GM12865 (cell line): ENCODE measurements around the gene CERS1.
"Not testable (repeated sequence)": the region's sequence is repeated elsewhere in the genome, so short reads cannot be mapped to it uniquely, and the experiment has no call there.

Experiments used
- DNase-seq: peaks from one replicate; pipeline ENCODE4 v3.0.0; 2010; ENCODE audit warnings: low read depth
- H3K4me3 ChIP-seq: 2 replicates; pipeline ENCODE4 v1.5.1; 2011; ENCODE audit warnings: mild to moderate bottlenecking, low read depth, low read length, control low read depth
- TF ChIP-seq, protein P1 (sequence below): IDR thresholded peaks from 2 replicates; pipeline ENCODE4 v1.5.1; 2011; ENCODE audit warnings: low read length, control low read depth, low read depth, inconsistent platforms; ENCODE audit not compliant: insufficient read depth; ENCODE audit errors: missing control alignments

Gene CERS1

DNA sequence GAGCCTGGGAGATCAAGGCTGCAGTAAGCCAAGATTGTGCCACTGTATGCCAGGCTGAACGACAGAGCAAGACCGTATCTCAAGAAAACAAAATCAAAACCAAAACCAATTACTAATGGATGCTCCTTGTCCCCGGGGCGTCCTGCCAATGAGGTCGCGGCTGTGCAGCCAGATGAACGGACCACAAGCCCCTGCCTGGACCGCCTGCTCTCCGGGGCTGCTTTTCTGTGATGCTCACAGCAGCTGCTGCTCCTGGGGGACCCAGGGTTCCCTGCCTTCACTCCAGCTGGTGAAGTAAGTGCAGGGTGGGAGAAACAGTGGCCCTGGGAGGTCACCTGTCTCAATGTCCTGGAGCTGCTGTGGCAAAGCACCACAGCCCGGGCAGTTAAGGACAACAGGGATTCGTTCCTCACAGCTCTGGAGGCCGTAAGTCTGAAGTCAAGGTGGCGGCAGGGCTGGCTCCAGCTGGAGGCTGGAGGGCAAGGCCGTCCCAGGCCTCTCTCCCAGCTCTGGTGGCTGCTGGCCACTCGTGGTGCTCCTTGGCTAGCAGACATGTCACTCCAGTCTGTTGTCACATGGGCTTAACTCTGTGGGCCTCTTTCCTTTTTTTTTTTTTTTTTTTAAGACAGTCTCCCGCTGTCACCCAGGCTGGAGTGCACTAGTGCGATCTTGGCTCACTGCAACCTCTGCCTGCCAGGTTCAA is 13.1 kb upstream of the CERS1 start:
- no peak for DNase-seq
- TF ChIP-seq, protein P1, sequence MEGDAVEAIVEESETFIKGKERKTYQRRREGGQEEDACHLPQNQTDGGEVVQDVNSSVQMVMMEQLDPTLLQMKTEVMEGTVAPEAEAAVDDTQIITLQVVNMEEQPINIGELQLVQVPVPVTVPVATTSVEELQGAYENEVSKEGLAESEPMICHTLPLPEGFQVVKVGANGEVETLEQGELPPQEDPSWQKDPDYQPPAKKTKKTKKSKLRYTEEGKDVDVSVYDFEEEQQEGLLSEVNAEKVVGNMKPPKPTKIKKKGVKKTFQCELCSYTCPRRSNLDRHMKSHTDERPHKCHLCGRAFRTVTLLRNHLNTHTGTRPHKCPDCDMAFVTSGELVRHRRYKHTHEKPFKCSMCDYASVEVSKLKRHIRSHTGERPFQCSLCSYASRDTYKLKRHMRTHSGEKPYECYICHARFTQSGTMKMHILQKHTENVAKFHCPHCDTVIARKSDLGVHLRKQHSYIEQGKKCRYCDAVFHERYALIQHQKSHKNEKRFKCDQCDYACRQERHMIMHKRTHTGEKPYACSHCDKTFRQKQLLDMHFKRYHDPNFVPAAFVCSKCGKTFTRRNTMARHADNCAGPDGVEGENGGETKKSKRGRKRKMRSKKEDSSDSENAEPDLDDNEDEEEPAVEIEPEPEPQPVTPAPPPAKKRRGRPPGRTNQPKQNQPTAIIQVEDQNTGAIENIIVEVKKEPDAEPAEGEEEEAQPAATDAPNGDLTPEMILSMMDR, result no peak
- no peak overlapping the region for H3K4me3 ChIP-seq

DNA sequence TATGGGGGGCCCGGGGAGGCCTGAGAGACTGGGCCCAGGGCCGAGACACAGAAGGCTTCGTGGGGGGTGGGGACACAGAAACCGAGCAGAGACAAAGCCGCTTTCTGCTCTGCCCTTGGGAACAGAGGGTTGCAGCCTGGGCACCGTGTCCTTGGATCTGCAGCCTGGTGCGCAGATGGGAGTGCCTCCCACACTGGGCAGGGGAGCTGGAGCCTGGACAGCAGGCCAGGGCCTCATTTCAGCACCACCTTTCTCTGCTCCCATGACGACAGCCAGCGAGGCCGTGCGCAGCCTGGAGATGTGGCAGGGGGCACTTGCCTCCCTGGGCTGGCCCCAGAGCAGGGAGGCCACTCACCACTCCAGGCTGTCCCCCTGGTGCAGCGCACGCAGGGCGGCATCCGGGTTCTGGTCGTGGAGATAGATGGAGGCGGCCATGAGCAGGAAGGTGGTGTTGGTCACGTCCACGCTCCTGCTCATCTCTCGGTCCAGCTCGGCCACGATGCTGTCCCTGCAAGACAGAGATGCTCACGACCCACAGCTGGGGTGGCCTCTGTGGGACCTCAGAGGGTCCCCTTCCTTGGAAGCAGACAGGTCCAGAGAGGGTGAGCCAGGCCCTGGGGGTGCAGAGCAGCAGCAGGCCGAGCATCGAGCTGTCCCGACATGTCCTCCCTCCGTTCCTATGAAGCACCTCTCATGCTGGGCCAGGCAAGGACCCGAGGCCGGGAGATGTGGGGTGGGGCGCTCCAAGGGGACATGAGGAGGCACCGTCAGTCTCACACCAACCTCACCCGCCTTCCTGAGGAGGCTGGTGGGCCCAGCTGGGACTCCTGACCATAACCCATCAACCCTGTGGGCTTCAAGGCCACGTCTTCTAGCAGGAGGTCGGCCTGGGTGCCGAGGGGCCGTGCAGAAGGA is 10.9 kb upstream of the CERS1 start:
- TF ChIP-seq, protein P1, result no peak
- no peak for DNase-seq
- no peak overlapping the region for H3K4me3 ChIP-seq

DNA sequence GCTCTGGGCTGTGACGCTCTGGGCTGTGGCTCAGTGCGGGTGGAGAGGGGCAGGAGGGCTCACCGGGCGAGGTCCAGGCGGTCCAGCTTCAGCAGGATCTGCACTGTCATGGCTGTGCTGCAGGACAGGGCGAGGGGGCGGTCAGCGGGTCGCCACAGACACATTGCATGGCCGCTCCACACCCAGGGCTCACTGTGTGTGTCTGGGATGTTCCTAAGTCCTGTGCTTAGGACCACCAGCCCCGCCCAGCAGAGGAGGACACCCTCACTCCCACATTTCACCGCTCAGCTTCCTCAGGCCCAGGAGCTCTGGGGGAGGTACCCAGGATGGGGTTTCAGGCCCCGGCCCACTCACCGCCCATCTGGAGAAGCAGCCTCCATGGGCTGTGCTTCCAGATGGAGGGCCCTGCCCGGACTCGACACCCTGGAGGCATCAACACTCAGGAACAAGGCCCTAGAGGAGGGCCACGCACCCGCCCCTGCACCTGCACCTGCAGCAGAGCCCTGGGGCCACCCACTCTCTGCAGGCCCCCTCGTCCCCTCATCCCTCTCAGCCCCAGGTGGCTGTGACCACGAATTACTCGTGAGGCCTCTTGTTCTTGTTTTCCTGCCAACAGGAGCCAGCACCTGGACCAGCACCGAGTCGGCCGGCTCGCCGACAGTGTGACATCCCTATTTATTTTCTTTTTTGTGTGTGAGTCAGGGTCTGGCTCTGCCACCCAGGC is 9.7 kb upstream of the CERS1 start:
- DNase-seq, result no peak
- TF ChIP-seq, protein P1, result no peak
- no peak overlapping the region for H3K4me3 ChIP-seq

DNA sequence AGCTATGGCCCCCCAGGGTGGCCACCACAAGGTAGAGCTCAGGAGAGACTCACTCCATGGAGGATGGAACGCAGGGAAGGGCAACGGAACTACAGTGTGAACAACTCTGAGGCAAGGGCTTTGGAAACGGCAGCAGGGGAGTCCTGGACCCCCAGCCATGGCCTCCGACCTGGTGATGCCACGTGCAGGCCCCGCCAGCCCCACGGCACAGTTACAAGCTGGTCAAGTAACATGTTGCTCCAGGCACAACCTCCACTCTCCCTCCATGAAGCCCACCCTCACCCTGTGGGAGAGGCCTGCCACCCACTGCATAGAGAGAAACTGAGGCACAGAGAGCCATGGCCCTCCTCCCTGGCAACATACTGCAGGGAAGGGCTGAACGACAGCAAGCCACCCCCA is 9.1 kb upstream of the CERS1 start:
- DNase-seq, result no peak
- TF ChIP-seq, protein P1, result no peak

DNA sequence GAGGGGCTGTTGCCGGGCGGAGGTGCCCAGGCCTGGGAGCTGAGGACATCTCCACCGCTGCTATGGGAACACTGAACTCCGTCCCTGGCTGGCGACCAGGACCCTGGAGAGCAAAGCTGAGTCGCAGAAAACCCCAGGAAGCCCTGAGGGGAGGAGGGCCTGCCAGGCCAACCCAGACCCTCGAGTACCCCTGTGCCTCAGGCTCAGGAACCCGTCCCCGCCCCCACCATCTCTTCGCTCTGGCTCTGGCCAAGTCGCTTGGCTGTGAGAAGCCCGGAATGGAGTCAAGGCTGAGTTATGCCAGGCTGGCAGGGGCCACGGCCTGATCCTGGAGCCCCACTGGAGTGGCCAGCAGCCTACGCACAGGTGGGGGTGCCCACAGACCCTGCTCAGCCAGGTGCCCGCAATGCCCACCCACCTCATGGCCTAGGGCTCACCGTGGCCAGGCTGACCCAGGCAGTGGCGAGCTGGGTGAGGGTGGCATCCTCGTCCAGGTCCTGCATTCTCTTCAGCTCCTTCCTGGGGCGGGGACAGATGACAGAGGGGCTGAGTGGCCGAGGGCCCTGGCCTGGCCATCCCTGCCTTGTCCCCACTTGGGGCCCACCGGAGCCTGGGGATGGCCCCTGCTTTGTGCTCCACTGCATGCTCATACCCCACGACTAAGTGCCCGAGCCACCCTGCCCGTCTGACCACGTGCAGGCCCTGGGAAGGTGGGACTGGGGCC is 8.5 kb upstream of the CERS1 start:
- TF ChIP-seq, protein P1, result no peak
- DNase-seq, result no peak

More for the DNA sequence above, 9.1 kb upstream of the CERS1 start:
- no peak overlapping the region for H3K4me3 ChIP-seq

DNA sequence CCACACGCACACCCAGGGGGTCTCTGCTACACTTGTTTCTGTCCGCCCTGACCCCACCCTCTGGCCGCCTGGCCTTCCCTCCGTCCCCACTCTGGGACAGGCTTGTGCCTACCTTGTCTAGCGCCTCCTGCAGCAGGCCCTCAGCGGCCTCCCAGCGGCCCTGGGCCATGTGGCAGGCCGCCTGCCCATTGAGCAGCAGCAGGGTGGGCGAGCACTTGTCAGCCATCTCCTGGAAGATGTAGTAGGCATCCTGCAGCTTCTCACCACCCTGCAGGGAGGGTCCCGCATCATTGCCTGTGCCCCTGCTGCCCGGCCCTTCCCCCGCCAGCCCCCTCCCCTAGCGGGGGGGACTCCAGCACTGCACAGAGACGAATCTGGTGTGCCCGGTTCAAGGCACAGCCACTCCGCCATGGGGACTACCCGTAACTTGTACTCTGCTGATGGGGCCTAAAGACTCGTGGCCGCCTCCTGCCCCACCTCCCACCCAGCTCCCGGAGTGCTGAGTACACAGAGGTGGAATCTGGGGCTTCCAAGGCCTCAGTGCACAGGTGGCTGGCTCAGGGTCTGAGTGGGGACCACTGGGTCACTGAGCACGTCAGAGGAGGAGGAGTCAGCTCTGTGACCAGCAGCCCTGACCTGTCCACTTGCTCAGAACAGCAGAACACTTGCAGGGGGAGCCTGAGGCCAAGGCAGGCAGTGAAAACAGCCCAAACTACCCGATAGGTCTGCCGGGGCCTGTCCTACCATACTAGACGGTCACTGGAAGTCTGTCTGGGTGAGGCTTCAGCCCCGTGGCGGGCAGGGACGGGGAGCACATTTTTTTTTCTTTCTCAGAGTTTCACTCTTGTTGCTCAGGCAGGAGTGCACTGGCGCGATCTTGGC is 7.4 kb upstream of the CERS1 start:
- DNase-seq, result no peak
- TF ChIP-seq, protein P1, result no peak
- no peak overlapping the region for H3K4me3 ChIP-seq

More for the DNA sequence above, 8.5 kb upstream of the CERS1 start:
- no peak overlapping the region for H3K4me3 ChIP-seq

DNA sequence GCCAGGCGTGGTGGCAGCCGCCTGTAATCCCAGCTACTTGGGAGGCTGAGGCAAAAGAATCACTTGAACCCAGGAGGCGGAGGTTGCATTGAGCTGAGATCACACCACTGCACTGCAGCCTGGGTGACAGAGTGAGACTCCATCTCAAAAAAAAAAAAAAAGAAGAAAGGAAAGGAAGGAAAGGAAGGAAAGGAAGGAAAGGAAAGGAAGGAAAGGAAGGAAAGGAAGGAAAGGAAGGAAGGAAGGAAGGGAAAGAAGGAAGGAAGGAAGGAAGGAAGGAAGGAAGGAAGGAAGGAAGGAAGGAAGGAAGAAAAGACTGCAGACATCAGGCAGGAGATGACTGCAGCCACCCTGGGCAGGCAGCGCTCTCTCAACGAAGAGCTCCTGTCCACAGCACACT is 6.6 kb upstream of the CERS1 start:
- DNase-seq, H3K4me3 ChIP-seq: not testable (repeated sequence)
